SIG-M5 treated with dmso at 0.1 percent for 504 hours (cell line): ENCODE data around the gene SMYD2.

Experiments
- DNase-seq: peaks from one replicate; lab custom pipeline; 2025; ENCODE audit not compliant: unreplicated experiment; lab: John Stamatoyannopoulos, UW

The SMYD2 gene

DNA sequence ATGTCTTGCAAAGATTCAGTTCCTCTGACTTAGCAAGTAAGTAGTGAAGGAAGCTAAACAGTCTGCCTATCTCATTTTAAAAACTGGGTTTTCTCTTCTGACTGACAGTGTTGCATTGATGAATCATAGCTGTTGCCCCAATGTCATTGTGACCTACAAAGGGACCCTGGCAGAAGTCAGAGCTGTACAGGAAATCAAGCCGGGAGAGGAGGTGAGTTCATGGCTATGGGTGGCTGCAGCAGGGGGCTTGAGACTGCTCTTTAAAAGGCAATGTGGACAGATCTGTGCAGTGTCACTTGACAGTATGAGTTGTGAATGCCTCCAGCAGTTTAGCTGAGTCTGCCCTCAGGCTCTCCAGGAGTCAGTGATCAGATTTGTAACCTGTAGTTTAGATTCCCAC lies 46.6 kb downstream of the SMYD2 start:
- DNase-seq, result no peak

DNA sequence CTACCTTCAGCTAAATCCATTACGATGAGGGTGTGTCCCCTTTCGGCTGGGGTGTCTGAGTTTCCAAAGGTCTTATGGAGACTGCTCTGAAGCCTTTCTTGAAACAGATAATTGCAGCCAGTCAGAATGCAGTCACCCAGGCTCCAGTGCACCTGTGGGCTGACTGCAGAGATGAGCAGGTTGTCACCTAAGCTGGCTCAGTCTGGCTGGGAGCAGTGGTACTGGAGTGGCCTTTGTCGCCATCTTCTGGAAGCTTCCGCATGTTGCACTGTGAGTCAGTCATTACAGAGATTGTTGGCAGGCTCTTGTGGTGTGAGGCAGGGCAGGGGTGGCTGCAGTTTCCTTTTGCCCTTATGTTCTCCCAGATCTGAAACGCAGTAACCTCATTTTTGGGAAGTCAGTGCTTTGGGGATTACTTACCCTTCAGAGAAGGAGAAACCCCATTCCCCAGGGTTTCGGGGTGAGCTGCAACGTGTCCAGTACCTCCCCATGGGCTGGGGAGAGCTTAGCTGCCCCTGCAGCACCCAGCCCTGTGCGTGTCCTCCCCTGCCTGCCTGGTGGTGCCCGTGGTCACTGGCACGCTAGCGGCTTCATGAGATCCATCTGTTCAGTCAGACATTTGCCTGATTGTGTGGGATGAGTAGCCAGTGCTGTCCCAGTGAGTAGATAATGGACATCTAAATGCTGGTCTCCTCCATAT lies 48.0 kb downstream of the SMYD2 start:
- peak; percentile 70 for DNase-seq

DNA sequence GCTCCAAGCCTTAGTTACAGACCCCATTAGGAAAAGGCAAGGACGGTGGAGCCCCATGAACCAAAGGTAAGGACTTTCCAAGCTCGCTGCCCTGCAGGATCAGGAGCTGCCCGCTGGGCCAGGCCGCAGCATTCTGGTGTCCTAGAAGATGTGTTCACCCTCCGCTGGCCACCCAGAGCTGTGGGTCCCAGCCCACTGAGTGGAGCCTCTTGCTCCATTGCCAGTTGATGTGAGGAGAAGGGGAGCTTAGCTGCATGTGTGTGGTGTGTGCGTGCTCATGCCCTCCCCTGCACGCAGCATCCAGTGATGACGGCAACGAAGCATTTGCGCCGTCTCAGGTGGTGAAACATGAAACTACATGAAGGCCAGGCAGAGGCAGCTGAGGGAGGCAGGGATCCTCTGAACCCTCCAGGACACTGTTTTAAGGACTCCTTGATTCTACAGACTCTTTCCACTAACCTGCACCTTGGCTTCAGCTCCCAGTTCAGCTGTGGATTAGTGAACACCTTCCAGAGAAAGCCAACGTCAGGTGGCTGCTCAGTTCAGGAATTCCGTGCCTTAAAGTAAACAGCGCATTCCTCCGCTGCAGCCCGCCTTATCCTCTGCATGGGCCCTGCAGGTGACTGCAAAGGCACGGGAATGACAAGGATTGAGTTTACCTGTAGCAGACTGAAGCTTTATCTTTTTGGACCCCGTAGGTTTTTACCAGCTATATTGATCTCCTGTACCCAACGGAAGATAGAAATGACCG lies 48.7 kb downstream of the SMYD2 start:
- no peak for DNase-seq

DNA sequence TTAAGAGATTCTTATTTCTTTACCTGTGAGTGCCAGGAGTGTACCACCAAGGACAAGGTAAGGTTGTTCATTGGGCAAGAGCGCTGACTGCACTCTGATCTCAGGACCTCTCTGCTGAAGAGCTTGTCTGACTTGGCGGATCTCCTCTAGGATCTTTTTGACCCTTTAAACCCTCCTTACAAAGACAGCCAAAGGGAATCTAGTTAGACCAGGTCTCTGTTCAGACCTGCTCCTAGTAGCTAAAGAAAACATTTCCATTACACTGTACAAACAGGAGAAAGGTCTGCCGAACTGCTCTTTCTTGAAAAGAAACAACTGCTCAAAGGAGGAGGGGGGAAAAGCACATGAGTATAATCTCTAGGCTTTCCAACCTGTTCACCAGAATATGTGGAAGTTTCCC lies 49.3 kb downstream of the SMYD2 start:
- no peak for DNase-seq

DNA sequence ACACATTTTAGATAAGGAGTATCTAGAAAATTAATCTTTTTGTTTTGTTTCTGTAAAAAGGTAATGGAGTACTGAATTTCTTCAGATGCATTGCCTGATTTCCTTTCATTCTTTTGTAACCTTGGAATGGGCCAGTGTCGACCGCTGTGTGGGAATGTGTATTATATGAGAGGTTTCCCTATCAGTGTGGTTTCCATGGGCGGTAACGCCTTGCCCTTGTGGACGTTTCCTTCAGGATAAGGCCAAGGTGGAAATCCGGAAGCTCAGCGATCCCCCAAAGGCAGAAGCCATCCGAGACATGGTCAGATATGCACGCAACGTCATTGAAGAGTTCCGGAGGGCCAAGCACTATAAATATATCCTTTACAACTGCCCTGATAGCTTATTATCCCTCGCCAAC lies 49.8 kb downstream of the SMYD2 start:
- no peak for DNase-seq

DNA sequence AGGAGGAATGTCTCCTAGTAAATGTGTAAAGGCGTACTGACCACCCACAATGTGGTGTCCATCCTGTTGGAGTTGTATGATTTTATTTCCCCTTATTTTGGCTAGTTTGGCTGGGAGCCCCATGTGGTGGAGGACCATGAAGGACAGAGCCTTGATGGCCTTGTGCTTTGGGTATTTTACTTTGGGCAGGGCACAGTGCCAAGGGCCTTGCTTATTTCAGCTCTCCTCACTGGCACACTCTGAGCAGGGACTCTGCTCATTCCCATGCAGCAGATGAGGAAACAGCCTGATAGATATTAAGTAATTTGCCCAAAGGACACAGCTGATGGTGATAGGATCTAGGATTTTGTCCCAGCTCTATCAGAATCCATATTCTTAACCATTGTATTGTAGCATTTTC lies 50.2 kb downstream of the SMYD2 start:
- no peak for DNase-seq

DNA sequence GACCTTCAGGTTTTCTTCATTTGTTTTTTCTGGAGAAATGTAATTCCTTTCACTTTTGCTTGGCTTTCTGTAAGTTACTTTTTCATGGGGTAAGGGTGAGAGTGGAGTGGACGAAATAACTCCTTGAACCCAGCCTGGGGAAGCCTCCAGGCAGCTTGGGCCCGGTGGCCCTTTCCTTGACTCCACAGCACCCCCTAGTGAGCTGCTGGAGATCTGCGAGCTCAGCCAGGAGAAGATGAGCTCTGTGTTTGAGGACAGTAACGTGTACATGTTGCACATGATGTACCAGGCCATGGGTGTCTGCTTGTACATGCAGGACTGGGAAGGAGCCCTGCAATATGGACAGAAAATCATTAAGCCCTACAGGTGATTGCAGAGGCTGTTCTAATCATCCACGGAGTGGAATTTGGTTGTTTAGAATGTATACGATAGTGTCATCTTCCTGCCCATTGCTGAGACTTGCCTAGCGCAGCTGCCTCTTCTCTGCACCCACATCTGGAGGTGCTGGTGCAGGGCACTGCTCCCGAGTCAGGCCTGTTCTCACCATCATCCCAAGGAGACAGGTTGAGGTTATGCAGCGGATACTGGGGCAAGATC lies 51.0 kb downstream of the SMYD2 start:
- DNase-seq, result peak; percentile 57

DNA sequence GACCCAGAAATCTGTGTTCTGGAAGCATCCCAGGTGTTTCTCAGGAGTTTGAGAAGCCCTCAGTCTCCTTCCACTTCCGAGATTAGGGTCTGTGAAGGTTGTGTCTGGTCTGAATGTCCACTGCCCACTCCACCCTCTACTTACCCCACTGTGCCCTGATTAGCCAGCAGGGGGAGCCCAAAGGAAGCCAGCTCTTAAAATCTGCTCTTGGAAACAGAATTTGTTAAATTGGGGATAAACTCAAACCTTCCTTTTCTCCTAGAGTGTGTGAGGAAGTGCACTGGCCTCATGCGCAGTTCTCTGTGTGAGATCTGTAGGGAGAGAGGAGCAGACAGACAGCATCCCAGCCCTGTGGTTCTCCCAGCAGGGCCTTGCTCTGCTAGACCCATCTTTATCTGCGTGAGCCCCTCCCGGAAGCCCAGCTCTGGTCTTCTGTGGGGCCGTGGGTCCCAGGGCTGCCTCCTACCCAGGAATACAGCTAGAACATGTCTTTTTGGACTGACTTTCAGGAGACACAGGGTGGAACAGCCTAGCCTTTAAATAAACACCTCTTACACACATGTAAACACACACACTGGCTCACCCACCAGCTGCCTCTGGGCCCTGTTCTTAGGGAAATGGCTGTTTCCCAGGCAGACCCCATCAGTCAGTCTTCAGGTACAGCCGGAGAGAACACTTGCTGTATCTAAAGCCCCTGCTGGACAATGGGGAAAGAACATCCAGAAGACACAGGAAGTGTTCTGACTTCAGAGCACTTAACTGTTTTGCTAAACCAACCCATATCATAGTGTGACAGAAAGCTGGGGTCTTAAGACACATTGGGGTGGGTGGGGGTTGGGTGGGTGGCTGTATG lies 52.2 kb downstream of the SMYD2 start:
- peak; percentile 42 for DNase-seq

DNA sequence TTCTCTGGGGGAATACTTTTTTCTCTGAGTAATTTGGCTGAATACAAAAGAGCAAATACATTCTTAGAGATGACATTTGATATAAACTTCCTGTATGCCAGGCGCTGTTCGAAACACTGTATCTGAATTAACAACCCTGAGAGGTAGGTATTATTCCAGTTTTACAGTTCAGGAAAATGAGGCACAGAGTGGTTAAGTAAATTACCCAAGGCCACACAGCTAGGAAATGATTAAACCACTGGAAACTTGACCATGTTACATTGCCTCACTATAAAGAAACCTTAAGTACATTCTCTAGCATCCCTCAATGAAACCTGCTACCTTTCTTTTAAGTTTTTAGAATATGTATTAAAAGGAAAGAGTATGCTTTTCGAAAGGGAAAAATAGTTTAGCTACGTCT lies 54.6 kb downstream of the SMYD2 start:
- DNase-seq, result no peak

DNA sequence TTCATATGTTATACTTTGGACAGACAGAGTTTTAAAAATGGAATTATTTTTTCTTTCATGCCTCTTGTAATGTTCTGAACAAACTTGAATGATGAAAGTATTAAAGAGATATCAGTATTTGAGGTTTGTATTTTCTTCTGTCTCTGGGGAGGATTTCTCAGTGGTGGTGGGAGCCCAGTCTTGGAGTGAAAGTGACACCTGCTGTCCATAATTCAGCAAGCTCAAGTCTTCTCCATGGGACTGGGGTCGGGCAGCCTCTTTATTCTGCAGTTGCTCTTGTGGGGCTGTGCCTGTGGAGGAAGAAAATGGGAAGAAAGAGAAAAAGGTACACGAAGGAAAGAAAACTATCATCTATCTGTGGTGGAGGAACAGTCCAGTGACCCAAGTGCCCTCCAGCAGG lies 56.1 kb downstream of the SMYD2 start:
- DNase-seq, result no peak

DNA sequence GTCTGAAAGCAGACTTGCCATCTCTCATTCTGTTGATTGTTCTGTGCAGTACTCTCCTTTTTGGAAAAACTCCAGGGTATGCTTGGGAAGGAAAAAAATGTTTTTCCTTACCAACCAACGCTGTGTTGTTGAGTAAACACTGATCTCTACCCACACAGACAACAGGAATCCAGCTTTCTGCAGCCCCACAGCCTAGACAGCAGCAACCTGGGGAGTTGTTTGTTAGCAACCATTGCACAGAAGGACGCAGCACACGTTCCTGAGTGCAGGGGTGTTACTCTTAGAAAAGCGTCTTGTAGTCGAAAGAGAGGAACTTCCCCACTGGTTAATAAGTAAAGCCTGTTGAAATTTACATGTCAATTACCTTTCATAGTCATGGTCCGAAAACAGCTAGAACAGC lies 56.6 kb downstream of the SMYD2 start:
- no peak for DNase-seq

DNA sequence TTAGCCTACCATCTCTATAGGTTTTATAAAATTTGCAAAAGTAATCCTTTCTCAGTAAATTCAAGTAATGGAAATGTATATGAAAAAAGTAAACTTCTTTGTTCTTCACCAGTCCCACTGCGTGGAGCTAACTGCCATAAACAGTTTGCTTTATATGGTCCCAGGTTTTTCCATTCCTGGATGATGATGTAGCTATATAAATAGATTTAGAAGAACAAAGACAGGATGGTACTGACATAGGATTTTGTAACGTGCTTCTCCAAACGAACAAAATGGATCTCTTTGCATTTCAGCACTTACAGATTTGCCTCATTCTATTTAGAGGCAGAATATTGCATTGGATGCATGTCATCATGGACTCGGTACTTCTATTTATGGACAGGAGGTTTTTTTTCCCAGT lies 57.3 kb downstream of the SMYD2 start:
- no peak for DNase-seq

DNA sequence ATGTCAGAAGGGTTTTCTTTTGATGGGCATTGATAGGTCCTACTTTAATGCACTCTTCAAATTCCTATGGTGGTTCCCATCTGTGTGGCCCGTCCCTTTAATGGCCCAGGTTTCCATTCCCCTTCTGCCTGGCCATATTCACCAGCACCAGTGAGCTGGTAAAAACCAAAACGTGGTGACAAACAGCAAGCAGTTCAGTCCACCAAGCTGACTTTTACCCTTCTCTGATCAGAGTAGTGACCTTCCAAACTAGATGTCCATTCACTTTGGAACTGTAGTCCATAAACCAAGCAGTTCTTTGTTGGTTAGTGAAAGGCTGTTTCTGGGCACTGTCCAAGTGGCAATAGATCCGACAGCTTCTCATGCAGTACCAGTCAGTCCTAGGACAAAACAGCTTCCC lies 60.5 kb downstream of the SMYD2 start:
- DNase-seq, result no peak

DNA sequence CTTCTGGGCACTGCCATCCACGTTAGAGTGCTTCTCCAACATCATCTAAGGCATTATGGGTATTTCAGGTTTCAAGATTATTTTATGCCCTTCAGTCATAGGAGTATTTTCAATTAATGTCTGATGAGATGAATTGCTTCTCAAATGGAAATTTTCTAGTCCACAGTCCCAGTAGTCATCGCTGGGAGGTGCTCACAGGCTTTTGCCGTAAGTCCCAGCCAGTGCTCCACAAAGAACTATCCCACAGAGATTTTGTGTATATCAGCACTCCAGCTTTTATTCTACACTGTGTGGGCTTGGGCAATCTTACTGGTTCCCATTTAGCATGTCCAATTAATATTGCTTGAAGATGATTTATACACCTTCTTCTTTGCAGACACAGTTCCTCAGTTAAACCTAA lies 61.0 kb downstream of the SMYD2 start:
- DNase-seq, result no peak

DNA sequence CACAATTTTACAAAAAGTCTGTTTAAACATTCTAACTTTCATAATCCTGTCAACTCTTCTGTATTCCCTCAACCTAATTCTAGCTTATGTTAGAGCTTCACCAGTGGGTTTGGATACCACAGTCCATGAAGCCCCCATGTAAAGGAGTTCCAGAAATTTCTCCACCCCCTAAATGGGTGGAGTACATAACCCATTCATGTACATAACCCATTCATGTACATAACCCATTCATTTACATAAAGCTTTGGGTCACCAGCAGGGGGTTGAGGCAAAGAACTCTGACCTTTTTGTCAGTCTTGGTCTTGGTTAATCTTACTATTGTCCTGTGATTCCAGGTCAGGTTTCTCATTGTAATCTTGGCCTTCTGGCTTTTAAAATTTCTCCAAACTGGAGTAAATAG lies 61.6 kb downstream of the SMYD2 start:
- DNase-seq, result no peak

DNA sequence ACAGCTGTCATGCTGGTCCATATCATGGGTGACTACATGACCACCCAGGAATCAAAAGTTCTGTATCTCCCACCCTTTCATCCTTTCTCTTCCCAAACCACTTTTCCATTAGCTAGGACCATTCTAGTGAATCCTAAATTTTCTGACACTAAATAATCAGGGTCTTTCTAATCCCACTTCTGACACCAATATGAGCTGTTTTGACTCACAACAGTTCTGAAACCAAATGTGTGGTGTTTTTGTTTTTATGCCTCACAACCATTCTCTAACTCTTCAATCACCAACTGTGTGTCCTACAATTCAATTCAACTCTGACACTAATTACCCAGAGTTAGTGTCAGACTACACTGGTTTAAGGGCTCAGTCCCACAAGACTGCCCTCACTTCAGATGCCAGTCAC lies 63.9 kb downstream of the SMYD2 start:
- DNase-seq, result no peak

DNA sequence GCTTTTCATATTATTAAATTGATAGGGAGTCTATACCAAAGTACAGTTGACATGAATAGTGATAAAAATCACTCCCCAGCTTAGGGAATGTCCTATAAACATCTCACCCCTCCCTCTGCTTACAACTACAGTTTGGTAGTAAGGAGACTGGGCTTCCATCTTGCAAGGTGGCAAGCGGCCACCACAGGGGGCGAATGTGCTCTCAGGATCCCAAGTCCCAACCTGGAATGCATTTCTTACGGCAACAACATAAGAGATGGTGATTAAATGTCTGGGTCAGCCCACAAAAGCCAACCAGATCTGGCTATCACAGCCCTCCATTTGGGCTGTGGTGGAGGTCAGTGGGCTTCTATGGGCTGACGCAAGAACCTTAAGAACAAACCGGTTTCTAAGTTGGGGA lies 68.0 kb downstream of the SMYD2 start:
- no peak for DNase-seq

DNA sequence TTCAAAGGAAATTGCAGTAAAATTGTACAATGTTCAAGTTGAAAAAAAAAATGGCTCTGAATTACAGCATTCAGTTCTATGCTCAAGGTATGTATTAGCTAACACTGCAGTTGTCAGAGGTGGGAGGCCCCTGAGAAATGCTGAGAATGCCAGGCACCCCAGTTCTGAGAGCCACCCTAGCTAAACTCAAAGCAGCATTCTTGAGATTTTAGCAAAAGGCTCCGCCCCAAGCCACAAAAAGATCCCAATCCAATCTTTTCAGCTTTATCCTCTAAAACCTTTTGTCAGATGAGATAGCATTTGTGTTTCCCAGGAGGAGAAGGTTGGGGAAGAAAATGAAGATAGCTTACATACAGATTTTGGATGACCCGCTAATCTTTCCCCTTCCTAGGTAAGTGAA lies 68.8 kb downstream of the SMYD2 start:
- DNase-seq, result no peak

DNA sequence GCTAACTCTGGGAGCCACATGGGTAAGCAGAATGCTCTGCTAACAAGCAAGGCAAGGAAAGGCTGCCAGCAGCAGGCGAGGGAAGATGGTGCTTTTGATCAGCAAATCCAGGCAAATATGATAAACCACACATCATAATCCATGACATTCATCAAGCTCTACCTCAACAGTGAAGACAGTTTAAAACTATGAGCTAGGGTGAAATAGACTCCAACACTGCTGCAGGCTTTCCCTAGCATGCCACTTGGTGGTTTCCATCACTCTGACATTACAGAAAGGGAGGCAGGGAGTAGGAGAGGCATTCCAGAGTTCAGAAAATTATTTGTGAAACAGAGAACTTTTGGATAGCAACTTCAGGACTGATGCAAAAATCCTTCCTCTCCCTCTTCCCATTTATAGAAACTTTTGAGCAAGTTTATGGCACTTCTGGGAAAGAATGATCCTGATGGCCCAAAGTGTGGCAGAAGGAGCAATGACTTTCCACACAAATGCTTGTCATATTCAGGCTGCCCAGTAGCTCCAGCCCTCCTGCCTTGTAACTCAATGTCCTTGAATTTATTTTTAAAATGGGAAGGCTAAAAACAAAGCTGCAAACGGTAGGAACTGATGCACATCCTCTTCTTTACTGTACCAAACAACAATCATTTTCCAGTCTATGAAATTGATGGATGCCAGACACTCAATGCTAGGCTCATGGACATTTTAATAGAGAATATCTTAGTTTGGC lies 70.8 kb downstream of the SMYD2 start:
- DNase-seq, result no peak

DNA sequence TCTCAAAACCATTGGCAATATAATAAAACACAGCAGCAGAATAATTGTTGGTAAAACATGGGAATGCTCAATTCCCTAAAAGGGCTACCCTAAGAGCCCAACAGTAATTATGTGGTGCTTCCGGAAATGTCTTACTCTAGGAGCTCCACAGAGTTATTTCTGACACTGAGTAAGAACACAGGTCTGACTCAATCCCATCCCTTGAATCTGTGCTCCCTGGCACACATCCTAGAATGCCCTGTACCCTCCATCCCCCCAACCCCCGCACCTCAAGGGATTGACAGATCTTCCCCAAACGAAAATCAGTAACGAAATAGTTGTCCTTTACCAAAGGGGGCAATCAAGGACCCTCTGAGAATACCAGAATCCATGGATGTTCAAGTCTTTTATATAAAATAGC lies 71.9 kb downstream of the SMYD2 start:
- DNase-seq, result no peak
